WI38 (cell line): ENCODE data around the gene CPXM2.

Source experiments
- H3K4me3 ChIP-seq: 2 replicates; pipeline ENCODE4 v1.5.1; 2011; ENCODE audit warnings: low read depth, mild to moderate bottlenecking, control low read depth, low read length
- TF ChIP-seq, protein P1 (sequence below): IDR thresholded peaks from 2 replicates; pipeline ENCODE4 v1.5.1; 2012; ENCODE audit warnings: low read depth, mild to moderate bottlenecking, control low read depth, low read length

Gene CPXM2

DNA sequence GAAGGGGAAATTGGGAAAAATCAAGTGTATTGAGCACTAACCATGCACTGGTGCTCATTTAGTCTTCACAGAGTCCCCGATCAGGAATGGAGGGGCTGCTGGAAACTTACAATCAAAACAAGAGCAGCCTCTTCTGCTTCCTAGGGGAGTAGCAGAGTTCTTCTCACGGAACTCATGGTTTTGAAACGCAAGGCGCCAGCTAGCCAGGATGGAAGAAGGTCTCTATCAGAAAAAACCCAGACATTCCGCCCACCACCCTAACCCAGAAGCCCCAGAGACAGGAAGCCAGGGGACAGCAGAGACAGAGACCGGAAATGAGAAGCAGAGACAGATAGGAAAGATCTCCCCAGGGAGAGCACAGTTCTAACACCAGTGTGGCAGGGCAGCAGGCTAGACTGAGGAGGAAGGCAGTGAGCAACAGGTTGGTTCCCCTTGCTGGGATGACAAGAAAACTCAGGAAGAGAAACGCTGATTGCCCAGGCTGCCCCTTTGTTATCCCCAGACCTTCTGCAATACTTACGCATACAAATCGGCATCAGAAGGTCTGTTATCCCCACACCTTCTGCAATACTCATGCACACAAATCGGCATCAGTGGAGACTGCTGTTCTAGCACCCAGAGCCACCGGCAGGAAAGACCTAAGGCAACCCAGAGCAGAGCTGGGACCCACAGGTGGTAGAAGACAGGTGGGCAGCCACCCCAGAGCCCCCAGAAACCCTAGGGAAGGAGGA lies 99.2 kb downstream of the CPXM2 start:
- no peak overlapping the region for H3K4me3 ChIP-seq
- TF ChIP-seq, protein P1, sequence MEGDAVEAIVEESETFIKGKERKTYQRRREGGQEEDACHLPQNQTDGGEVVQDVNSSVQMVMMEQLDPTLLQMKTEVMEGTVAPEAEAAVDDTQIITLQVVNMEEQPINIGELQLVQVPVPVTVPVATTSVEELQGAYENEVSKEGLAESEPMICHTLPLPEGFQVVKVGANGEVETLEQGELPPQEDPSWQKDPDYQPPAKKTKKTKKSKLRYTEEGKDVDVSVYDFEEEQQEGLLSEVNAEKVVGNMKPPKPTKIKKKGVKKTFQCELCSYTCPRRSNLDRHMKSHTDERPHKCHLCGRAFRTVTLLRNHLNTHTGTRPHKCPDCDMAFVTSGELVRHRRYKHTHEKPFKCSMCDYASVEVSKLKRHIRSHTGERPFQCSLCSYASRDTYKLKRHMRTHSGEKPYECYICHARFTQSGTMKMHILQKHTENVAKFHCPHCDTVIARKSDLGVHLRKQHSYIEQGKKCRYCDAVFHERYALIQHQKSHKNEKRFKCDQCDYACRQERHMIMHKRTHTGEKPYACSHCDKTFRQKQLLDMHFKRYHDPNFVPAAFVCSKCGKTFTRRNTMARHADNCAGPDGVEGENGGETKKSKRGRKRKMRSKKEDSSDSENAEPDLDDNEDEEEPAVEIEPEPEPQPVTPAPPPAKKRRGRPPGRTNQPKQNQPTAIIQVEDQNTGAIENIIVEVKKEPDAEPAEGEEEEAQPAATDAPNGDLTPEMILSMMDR = no peak

DNA sequence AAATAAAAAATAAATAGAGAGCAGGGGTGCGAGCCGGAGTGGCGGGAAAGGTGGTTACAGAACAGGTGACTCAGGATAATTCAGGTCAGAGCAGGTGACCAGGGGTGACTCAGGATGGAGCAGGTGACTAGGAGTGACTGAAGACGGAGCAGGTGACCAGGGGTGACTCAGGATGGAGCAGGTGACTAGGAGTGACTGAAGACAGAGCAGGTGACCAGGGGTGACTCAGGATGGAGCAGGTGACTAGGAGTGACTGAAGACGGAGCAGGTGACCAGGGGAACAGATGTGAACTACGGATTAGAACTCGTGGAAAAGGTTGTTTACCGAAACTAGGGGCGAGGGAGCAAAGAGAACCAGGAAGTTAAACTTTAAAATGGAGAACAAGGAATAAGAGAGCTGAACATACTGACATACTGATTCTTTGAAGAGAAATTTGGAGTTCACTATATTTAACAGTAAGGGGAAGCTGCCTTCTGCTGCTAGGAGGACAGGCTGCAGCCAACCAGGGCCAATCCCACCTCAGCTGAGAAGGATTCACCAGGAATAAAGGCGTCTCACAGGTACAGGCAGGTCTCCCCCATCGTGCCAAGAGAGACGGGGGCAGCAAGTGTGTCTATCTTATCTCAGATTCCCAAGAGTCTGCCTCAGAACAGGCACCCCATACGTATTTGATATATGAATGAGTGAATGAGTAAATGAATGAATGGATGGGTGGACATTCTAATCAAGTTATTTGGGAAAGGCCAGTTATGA lies 101.3 kb downstream of the CPXM2 start:
- H3K4me3 ChIP-seq = no peak overlapping the region
- TF ChIP-seq, protein P1 = no peak

DNA sequence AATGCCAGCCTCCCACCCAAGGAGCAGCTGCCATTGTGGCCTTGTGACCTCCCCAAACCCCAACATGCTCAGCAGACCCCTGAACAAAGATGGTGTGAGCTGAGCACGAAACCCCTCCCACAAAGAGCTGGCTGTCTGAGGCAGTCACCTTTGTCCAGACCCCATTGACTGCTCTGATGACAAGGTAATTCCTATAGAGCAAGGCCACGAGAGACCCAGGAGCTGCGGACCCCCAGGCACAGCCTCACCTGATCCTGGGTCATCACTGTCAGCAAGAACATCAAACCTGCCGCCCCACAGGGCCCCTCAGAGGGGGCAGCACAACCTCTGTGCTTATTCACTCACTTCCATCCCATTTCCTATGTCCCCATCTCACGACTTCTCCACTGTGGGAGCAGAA lies 102.6 kb downstream of the CPXM2 start:
- no peak overlapping the region for H3K4me3 ChIP-seq

DNA sequence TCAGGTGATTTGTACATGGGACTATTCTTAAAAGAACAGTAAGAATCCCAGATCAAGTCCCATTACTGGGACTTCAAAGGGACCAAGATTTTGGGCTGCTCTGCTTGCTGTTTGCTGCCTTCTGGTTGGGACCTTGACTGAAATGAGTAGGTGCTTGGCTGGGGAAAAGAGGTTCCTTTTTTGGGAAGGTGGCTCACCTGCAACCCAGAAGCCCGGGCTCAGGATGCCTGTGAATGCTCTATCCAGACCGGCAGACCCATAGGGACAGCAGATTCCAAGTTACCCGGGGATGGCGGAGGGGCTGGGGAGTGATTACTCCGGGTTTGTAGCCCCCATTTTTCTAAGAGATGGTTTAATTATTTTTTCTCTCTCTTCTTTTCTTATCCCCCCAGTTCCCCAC lies 104.0 kb downstream of the CPXM2 start:
- TF ChIP-seq, protein P1 = no peak
- no peak overlapping the region for H3K4me3 ChIP-seq

More for the DNA sequence above, 102.6 kb downstream of the CPXM2 start:
- TF ChIP-seq, protein P1 = no peak

DNA sequence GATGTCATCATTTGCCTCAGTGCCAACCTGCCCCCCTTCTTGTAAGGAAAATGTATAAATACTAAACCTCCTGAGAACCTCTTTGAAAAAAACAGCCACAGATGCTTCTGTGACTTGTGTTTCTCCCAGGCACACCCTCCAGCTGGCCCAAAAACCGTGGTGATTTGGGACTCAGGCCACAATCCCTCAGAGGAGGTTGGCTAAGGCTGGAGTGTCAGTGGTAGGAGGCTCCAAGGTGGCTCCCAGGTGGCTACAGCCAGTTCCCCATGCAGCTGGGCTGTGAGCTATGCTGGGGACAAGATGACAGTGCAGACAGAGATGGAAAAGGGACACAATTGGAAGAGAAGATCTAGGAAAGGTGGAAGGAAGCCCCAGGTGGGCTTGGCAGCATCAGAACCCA lies 104.7 kb downstream of the CPXM2 start:
- TF ChIP-seq, protein P1 = no peak
- H3K4me3 ChIP-seq = no peak overlapping the region

DNA sequence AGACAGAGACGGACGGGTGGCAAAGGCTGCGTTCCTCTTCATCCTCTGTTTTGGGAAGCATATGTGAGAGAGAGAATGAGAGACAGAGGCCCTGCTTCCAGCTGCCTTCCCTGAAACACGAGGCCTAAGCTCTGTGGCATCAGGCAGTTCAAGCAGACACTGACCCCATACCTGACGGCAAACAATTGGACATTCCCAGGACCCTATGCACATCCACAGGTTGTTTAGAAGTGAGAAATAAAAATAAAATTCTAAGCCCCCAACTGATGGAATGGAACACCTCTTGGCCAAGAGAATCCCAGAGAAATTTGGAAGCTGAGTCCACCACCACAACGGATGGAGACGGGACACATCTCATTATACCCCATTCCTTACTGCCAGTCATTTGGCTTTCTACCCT lies 105.3 kb downstream of the CPXM2 start:
- TF ChIP-seq, protein P1 = no peak
- no peak overlapping the region for H3K4me3 ChIP-seq

DNA sequence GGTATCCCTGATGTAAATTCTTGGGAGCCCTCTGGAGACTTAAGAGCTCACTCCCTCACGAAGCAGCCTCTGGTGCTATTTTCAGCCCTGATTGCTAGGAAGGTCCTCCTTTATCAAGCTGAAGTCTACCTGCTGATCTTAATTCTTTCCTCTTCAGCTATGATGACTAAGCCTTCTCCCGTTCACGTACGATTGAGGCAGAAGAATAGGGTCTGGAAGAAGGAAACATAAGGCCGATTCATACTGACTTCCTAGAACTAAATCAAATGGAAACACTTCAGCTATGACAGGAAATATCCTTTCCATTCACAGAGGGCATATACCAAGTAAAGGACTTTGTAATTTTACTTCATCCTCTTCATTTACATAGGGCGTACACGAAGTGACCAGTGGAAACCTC lies 107.0 kb downstream of the CPXM2 start:
- TF ChIP-seq, protein P1 = no peak

More for the DNA sequence above, 107.0 kb downstream of the CPXM2 start:
- H3K4me3 ChIP-seq = no peak overlapping the region
